Measurements from ENCODE around the gene HID1.
"Not testable (repeated sequence)": the region's sequence is repeated elsewhere in the genome, so short reads cannot be mapped to it uniquely, and the experiment has no call there.

The HID1 gene

GRCh38 chr17:74982663-74983313 lies 10.2 kb upstream of the HID1 start:
- not testable (repeated sequence) for H3K27ac Mint-ChIP-seq; H3K27me3 Mint-ChIP-seq; H3K9me3 Mint-ChIP-seq (ENCODE audit: low read depth); H3K36me3 Mint-ChIP-seq
- Mint-ChIP-seq H3K4me1 (ENCODE audit: low read depth) (peaks cover 21% of the 10 kb centered on the region), H3K4me3 (peak overlapping the region; percentile 61)

GRCh38 chr17:74981979-74982662 lies 9.6 kb upstream of the HID1 start:
- Mint-ChIP-seq H3K27ac (peak overlapping the region; percentile 46), H3K36me3 (no peaks in the 10 kb centered on the region), H3K27me3 (no peaks in the 10 kb centered on the region), H3K4me1 (ENCODE audit: low read depth) (peaks cover 18% of the 10 kb centered on the region), H3K9me3 (ENCODE audit: low read depth) (no peaks in the 10 kb centered on the region), H3K4me3 (peak overlapping the region; percentile 91)

DNA sequence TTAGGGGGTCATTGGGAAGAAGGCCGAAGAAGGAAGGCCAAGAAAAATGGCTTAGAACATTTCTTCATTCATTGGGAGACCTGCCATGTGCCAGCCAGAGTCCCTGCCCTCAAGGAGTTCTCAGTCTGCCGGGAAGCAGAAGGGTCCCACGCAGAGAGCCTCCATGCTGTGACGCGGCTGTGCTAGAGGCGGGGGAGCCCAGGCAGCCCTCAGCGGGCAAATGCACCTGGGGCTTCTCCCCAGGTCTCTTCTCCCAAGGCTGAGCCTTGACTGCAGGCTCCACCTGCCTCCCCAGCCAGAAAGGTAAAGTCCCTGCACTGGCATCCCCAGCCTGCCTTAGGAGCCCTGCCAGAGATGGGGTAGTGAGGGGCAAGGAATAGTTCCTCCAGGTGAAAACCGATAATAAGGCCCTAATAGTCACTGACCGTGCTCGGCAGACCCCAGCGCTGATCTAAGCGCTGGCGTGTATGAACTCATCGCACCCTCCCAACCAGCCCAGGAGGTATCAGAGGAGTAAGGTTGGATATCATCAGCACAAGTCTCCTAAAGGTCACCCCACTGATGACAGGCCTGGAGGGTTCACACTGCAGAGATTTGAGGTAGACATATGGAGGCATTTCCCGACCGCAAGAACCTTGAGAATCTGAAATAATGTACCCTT lies 8.9 kb upstream of the HID1 start:
- H3K4me1 Mint-ChIP-seq (ENCODE audit: low read depth), result peaks cover 12% of the 10 kb centered on the region
- H3K36me3 Mint-ChIP-seq, result no peaks in the 10 kb centered on the region
- peak overlapping the region; percentile 46 for H3K27ac Mint-ChIP-seq
- H3K27me3 Mint-ChIP-seq, result no peaks in the 10 kb centered on the region
- H3K4me3 Mint-ChIP-seq, result peak overlapping the region; percentile 91
- H3K9me3 Mint-ChIP-seq (ENCODE audit: low read depth), result no peaks in the 10 kb centered on the region

- no peak overlapping the region for H3K4me3 Mint-ChIP-seq
- no peaks in the 10 kb centered on the region for H3K27me3 Mint-ChIP-seq
- no peaks in the 10 kb centered on the region for H3K9me3 Mint-ChIP-seq (ENCODE audit: low read depth)
- H3K4me1 Mint-ChIP-seq (ENCODE audit: low read depth), result peaks cover 12% of the 10 kb centered on the region
- no peak overlapping the region for H3K27ac Mint-ChIP-seq
- H3K36me3 Mint-ChIP-seq, result no peaks in the 10 kb centered on the region
Measured at GRCh38 chr17:74979408-74980146, 7.0 kb upstream of the HID1 start.

DNA sequence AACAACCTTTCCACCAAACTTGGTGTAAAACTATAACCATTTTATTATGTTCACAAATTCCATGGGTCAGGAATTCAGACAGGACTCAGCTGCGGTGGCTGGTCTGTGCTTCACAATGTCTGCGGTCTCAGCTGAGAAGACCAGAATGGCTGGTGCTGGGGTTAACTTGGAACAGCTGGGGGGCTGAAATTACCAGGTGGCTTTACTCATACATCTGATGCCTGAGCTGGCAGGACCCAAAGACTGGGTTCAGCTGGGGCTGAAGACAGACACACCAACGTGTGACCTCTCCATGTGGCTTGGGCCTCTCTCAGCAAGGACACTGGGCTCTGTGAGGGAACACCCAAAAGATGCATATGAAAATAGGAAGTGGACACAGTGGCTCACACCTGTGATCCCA lies 5.7 kb upstream of the HID1 start:
- H3K36me3 Mint-ChIP-seq, result no peaks in the 10 kb centered on the region
- no peak overlapping the region for H3K27ac Mint-ChIP-seq
- H3K27me3 Mint-ChIP-seq, result no peaks in the 10 kb centered on the region
- peaks cover 11% of the 10 kb centered on the region for H3K4me1 Mint-ChIP-seq (ENCODE audit: low read depth)
- no peaks in the 10 kb centered on the region for H3K9me3 Mint-ChIP-seq (ENCODE audit: low read depth)
- H3K4me3 Mint-ChIP-seq, result no peak overlapping the region

- Mint-ChIP-seq H3K27ac (no peak overlapping the region), H3K4me1 (ENCODE audit: low read depth) (peaks cover 16% of the 10 kb centered on the region), H3K36me3 (no peaks in the 10 kb centered on the region), H3K9me3 (ENCODE audit: low read depth) (no peaks in the 10 kb centered on the region), H3K27me3 (no peaks in the 10 kb centered on the region), H3K4me3 (no peak overlapping the region)
Measured at GRCh38 chr17:74977802-74978201, 5.2 kb upstream of the HID1 start.

DNA sequence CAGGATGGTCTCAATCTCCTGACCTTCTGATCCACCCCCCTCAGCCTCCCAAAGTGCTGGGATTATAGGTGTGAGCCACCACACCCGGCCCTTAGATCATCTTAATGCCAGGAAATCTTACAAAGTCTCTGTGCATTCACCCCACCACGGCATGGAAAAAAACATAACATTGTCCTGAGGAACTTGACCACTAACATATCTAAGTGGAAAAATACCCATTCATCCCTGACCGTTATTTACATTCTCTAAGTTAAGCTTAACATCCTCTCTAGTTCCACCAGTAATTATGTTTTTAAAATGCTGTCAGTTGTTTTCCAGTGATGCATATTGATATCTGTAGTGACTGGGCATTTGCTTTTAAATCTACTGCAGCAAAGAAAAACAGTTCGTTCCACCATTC lies 3.4 kb upstream of the HID1 start:
- Mint-ChIP-seq H3K27ac (no peak overlapping the region), H3K27me3 (no peaks in the 10 kb centered on the region)

DNA sequence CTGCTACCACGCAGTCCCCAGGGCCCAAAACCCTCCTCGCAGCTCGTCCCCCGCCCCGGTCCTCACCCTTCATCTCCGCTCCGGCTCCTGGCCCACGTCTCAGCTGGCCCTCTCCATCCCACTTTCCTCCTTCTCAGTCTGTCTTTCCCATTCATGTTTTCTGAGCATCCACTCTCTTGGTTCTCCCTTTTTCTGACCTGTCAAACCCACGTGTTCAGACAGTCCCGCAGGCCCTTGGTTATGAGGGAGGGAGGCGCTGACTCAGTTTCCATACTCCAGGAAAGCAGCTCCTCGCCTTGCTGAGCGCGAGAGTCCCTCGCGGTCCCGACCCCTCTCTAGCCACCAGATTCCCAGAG lies 392 bp upstream of the HID1 start:
- H3K27ac Mint-ChIP-seq, result peak overlapping the region; percentile 22
- H3K4me1 Mint-ChIP-seq (ENCODE audit: low read depth), result peaks cover 9% of the 10 kb centered on the region
- H3K27me3 Mint-ChIP-seq, result no peaks in the 10 kb centered on the region
- no peaks in the 10 kb centered on the region for H3K36me3 Mint-ChIP-seq
- peak overlapping the region; percentile 91 for H3K4me3 Mint-ChIP-seq
- no peaks in the 10 kb centered on the region for H3K9me3 Mint-ChIP-seq (ENCODE audit: low read depth)

More for the DNA sequence above, 3.4 kb upstream of the HID1 start:
- peaks cover 12% of the 10 kb centered on the region for H3K4me1 Mint-ChIP-seq (ENCODE audit: low read depth)
- H3K4me3 Mint-ChIP-seq, result no peak overlapping the region
- no peaks in the 10 kb centered on the region for H3K36me3 Mint-ChIP-seq
- no peaks in the 10 kb centered on the region for H3K9me3 Mint-ChIP-seq (ENCODE audit: low read depth)

GRCh38 chr17:74971842-74972106 lies 785 bp downstream of the HID1 start:
- no peaks in the 10 kb centered on the region for H3K9me3 Mint-ChIP-seq (ENCODE audit: low read depth)
- H3K27me3 Mint-ChIP-seq, result no peaks in the 10 kb centered on the region
- peaks cover 9% of the 10 kb centered on the region for H3K4me1 Mint-ChIP-seq (ENCODE audit: low read depth)
- H3K4me3 Mint-ChIP-seq, result peak overlapping the region; percentile 66
- no peak overlapping the region for H3K27ac Mint-ChIP-seq
- H3K36me3 Mint-ChIP-seq, result no peaks in the 10 kb centered on the region

- Mint-ChIP-seq H3K4me1 (ENCODE audit: low read depth) (peaks cover 9% of the 10 kb centered on the region), H3K4me3 (peak overlapping the region; percentile 66), H3K27me3 (no peaks in the 10 kb centered on the region), H3K9me3 (ENCODE audit: low read depth) (no peaks in the 10 kb centered on the region), H3K36me3 (no peaks in the 10 kb centered on the region), H3K27ac (no peak overlapping the region)
Measured at GRCh38 chr17:74971069-74971841, 1.3 kb downstream of the HID1 start.

DNA sequence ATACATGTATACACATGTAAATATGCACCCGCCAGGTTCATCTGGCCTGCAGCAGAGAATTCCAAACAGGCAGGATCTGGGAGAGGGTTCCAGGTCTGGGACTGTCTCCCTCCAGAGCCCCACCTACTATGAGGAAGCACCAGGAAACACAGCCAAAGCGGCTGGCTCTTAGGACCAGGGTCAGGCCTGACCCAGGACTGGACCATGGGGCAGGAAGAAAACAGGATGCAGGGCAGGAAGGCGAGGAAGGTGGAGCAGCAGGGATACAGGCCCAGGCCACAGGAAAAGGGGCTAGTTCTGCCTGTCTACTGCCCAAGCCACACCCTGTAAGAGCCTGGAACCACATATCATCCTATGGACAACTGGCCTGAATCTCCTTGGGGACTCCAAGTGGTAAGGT lies 2.2 kb downstream of the HID1 start:
- no peaks in the 10 kb centered on the region for H3K27me3 Mint-ChIP-seq
- peak overlapping the region; percentile 32 for H3K4me3 Mint-ChIP-seq
- H3K27ac Mint-ChIP-seq, result no peak overlapping the region
- H3K4me1 Mint-ChIP-seq (ENCODE audit: low read depth), result peaks cover 9% of the 10 kb centered on the region
- H3K9me3 Mint-ChIP-seq (ENCODE audit: low read depth), result no peaks in the 10 kb centered on the region
- no peaks in the 10 kb centered on the region for H3K36me3 Mint-ChIP-seq

DNA sequence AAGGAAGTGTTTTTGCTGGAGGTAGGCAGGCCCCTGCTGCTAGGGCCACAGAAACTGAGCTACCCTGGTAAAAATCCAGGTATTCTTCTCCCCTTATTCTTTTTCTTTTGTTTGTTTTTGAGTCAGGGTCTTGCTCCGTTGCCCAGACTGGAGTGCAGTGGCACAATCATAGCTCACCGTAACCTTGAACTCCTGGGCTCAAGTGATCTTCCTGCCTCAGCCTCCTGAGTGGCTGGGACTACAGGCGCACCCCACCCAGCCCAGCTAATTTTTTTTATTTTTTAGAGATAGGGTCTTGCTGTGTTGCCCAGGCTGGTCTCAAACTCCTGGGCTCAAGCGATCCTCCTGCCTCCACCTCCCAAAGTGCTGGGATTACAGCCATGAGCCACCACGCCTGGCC lies 3.1 kb downstream of the HID1 start:
- H3K36me3 Mint-ChIP-seq; H3K4me1 Mint-ChIP-seq (ENCODE audit: low read depth); H3K9me3 Mint-ChIP-seq (ENCODE audit: low read depth); H3K4me3 Mint-ChIP-seq; H3K27ac Mint-ChIP-seq; H3K27me3 Mint-ChIP-seq: not testable (repeated sequence)

DNA sequence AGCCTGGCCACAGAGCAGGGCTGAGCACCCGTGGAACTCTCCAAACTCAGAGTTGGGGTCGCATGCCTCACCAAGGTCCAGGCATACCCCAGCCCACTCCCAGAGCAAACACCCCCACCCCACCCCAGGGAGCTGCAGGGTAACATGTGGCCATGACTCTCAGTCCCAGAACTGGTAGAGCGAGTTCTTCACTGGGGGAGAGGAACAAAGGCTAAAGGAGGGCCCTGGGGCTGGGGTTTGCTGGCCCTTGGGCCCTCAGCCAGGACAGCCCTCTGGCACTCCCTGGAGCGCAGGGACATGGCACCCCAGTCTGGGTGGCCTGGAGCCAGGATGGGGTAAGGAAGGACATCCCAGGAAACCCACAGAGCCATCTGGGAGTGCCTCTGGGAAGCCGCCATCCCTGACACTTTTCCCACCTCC lies 4.2 kb downstream of the HID1 start:
- H3K4me1 Mint-ChIP-seq (ENCODE audit: low read depth), result peaks cover 9% of the 10 kb centered on the region
- no peaks in the 10 kb centered on the region for H3K27me3 Mint-ChIP-seq

GRCh38 chr17:74964988-74965622 lies 7.5 kb downstream of the HID1 start:
- H3K9me3 Mint-ChIP-seq (ENCODE audit: low read depth), result no peaks in the 10 kb centered on the region
- no peak overlapping the region for H3K27ac Mint-ChIP-seq
- no peak overlapping the region for H3K4me3 Mint-ChIP-seq

More for the DNA sequence above, 4.2 kb downstream of the HID1 start:
- Mint-ChIP-seq H3K9me3 (ENCODE audit: low read depth) (no peaks in the 10 kb centered on the region), H3K27ac (no peak overlapping the region), H3K36me3 (no peaks in the 10 kb centered on the region), H3K4me3 (no peak overlapping the region)

More at GRCh38 chr17:74964988-74965622, 7.5 kb downstream of the HID1 start:
- no peaks in the 10 kb centered on the region for H3K27me3 Mint-ChIP-seq
- peaks cover 7% of the 10 kb centered on the region for H3K4me1 Mint-ChIP-seq (ENCODE audit: low read depth)
- no peaks in the 10 kb centered on the region for H3K36me3 Mint-ChIP-seq

Data from activated naive CD8-positive, alpha-beta T cell (primary cell).